ENCODE results near the gene CCL18.

Gene CCL18

DNA sequence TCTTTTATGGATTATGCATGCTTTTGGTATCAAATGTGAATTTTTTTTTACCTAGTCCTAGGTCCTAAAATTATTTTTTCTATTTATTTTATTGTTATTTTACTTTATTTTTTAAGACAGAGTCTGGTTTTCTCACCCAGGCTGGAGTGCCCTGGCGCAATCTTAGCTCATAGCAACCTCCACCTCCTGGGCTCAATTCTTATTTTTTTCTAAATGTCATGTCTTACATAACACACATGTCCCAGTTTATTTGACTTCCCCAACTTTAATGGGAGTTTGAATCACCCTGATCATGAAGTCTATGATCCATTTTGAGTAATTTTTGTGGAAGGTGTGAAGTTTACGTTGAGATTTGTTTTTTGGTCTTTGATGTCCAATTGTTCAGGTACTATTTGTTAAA, 3.3 kb upstream of the CCL18 start:
- H2AFZ ChIP-seq (ENCODE audit: low read depth, low read length), result no peak overlapping the region
- no peak for ATAC-seq (ENCODE audit: insufficient read depth, low read depth)
- H3K4me2 ChIP-seq (ENCODE audit: insufficient read depth, low read length), result no peak overlapping the region
- no peak overlapping the region for H3K4me3 ChIP-seq (ENCODE audit: low read depth in 1 of 2, low read length in 2 of 2)
- H3K27me3 ChIP-seq (ENCODE audit: insufficient read depth, low read length, poor library complexity), result no peaks in the 10 kb centered on the region
- H3K36me3 ChIP-seq (ENCODE audit: insufficient read depth, low read length), result no peaks in the 10 kb centered on the region
- no peak overlapping the region for H3K27ac ChIP-seq (ENCODE audit: low read length)
- no peak overlapping the region for H3K9ac ChIP-seq (ENCODE audit: low read depth, low read length)
- no peaks in the 10 kb centered on the region for H3K79me2 ChIP-seq (ENCODE audit: insufficient read depth, low read length)
- H3K9me3 ChIP-seq (ENCODE audit: insufficient read depth, low read length, severe bottlenecking), result no peaks in the 10 kb centered on the region
- H3K4me1 ChIP-seq (ENCODE audit: insufficient read depth, low read length), result no peaks in the 10 kb centered on the region
- no peaks in the 10 kb centered on the region for H4K20me1 ChIP-seq (ENCODE audit: insufficient read depth, low read length)
- no peak for DNase-seq
- TF ChIP-seq EZH2 (IDR thresholded peaks at IDR 0.05; ENCODE audit: borderline replicate concordance, low read depth, low read length, severe bottlenecking), result no peak
- TF ChIP-seq, protein P1, sequence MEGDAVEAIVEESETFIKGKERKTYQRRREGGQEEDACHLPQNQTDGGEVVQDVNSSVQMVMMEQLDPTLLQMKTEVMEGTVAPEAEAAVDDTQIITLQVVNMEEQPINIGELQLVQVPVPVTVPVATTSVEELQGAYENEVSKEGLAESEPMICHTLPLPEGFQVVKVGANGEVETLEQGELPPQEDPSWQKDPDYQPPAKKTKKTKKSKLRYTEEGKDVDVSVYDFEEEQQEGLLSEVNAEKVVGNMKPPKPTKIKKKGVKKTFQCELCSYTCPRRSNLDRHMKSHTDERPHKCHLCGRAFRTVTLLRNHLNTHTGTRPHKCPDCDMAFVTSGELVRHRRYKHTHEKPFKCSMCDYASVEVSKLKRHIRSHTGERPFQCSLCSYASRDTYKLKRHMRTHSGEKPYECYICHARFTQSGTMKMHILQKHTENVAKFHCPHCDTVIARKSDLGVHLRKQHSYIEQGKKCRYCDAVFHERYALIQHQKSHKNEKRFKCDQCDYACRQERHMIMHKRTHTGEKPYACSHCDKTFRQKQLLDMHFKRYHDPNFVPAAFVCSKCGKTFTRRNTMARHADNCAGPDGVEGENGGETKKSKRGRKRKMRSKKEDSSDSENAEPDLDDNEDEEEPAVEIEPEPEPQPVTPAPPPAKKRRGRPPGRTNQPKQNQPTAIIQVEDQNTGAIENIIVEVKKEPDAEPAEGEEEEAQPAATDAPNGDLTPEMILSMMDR (IDR thresholded peaks at IDR 0.05; ENCODE audit: borderline replicate concordance, extremely low read depth, low read length, poor library complexity, severe bottlenecking), result no peak

DNA sequence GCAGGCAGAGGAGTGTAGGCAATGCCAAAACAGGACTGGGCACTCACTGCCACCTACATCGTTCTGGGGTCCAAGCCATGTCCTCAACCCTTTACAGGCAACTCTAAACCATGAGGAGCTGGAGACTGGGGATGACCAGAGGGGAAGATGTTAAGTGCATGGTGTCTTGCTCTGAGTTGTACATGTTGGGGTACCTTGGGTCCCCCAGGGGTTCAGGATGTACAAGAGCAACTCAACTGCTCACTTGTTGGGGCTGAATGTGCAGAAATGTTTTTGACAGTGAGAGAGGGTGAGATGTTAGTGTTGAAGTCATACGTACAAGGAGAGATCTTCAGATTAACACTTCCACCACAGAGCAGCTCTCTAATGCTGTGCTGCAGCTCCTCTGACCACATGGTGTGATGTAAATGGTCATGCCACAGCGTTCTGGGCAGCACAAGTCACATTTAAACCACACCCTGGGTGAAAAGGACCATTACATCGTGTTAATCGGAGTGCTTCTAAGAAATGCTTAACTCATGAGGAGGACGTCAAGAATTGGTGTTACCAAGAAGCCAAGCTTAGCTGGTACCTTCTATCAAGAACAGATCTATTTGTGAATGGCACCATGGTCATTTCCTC, 2.4 kb downstream of the CCL18 start:
- Histone ChIP-seq H3K9ac (ENCODE audit: low read depth, low read length) (no peak overlapping the region), H3K27ac (ENCODE audit: low read length) (no peak overlapping the region), H3K79me2 (ENCODE audit: insufficient read depth, low read length) (no peaks in the 10 kb centered on the region), H3K4me1 (ENCODE audit: insufficient read depth, low read length) (no peaks in the 10 kb centered on the region), H3K27me3 (ENCODE audit: insufficient read depth, low read length, poor library complexity) (no peaks in the 10 kb centered on the region), H3K9me3 (ENCODE audit: insufficient read depth, low read length, severe bottlenecking) (no peaks in the 10 kb centered on the region), H2AFZ (ENCODE audit: low read depth, low read length) (no peak overlapping the region), H4K20me1 (ENCODE audit: insufficient read depth, low read length) (no peaks in the 10 kb centered on the region), H3K36me3 (ENCODE audit: insufficient read depth, low read length) (no peaks in the 10 kb centered on the region), H3K4me3 (ENCODE audit: low read depth in 1 of 2, low read length in 2 of 2) (no peak overlapping the region), H3K4me2 (ENCODE audit: insufficient read depth, low read length) (no peak overlapping the region)
- no peak for DNase-seq
- no peak for ATAC-seq (ENCODE audit: insufficient read depth, low read depth)
- TF ChIP-seq EZH2 (IDR thresholded peaks at IDR 0.05; ENCODE audit: borderline replicate concordance, low read depth, low read length, severe bottlenecking), result no peak
- TF ChIP-seq, protein P1 (IDR thresholded peaks at IDR 0.05; ENCODE audit: borderline replicate concordance, extremely low read depth, low read length, poor library complexity, severe bottlenecking), result no peak

DNA sequence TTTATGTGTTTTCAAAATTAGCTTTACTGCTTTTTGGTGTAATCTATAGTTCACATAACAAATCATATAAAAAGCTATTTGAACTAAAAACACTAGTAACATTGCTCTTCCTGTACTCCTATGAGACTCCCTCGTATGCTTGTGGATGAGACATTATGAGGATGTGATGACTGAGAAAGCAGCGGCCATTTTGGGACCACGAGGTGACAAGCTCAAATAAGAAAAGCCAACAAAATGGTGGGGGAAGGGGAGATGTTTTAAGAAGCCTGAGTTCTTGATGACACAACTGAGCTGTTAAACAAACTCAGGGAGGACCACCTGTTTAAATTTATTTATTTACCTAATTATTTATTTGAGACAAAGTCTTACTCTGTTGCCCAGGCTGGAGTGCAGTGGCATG, 4.5 kb downstream of the CCL18 start:
- DNase-seq (no peak), ATAC-seq (ENCODE audit: insufficient read depth, low read depth) (no peak)
- no peak overlapping the region for H3K4me3 ChIP-seq (ENCODE audit: low read depth in 1 of 2, low read length in 2 of 2)
- no peak overlapping the region for H3K27ac ChIP-seq (ENCODE audit: low read length)
- no peak overlapping the region for H2AFZ ChIP-seq (ENCODE audit: low read depth, low read length)
- no peaks in the 10 kb centered on the region for H3K9me3 ChIP-seq (ENCODE audit: insufficient read depth, low read length, severe bottlenecking)
- no peaks in the 10 kb centered on the region for H3K79me2 ChIP-seq (ENCODE audit: insufficient read depth, low read length)
- no peaks in the 10 kb centered on the region for H4K20me1 ChIP-seq (ENCODE audit: insufficient read depth, low read length)
- TF ChIP-seq, protein P1 (IDR thresholded peaks at IDR 0.05; ENCODE audit: borderline replicate concordance, extremely low read depth, low read length, poor library complexity, severe bottlenecking), result no peak
- TF ChIP-seq EZH2 (IDR thresholded peaks at IDR 0.05; ENCODE audit: borderline replicate concordance, low read depth, low read length, severe bottlenecking), result no peak
- H3K4me2 ChIP-seq (ENCODE audit: insufficient read depth, low read length), result no peak overlapping the region
- H3K4me1 ChIP-seq (ENCODE audit: insufficient read depth, low read length), result no peaks in the 10 kb centered on the region
- no peaks in the 10 kb centered on the region for H3K27me3 ChIP-seq (ENCODE audit: insufficient read depth, low read length, poor library complexity)
- no peak overlapping the region for H3K9ac ChIP-seq (ENCODE audit: low read depth, low read length)
- no peaks in the 10 kb centered on the region for H3K36me3 ChIP-seq (ENCODE audit: insufficient read depth, low read length)

Measured in DND-41 (cell line).